Esophagus muscularis mucosa (tissue), 4 donors: ENCODE measurements around the gene PNISR. TPM values are rescaled to one million over a fixed set of nuclear protein-coding genes. Genes with fewer than 3 reads are reported as not detected.

Experiments
- DNase-seq: peaks from one replicate; pipeline ENCODE4 v3.0.0-alpha.2; 2017; ENCODE audit errors: extremely low spot score
- H3K27ac ChIP-seq, 4 donors: fragments of 200-600 bp; sonication (generic); replicated peaks in 1 of 4; 1 replicate in 3 of 4; 2 replicates in 1 of 4; pipeline ENCODE4 v1.5.1; 2016 to 2019; ENCODE audit warnings: mild to moderate bottlenecking in 1 of 4
- H3K27me3 ChIP-seq, 4 donors: fragments of 200-600 bp; sonication (generic); one replicate each; pipeline versions ENCODE4 v1.5.1 to v1.6.0; 2016 to 2019
- H3K36me3 ChIP-seq, 4 donors: fragments of 200-600 bp; sonication (generic); one replicate each; pipeline ENCODE4 v1.5.1; 2016 to 2019
- H3K4me1 ChIP-seq, 4 donors: fragments of 200-600 bp; sonication (generic); one replicate each; pipeline ENCODE4 v1.5.1; 2016 to 2019
- H3K4me3 ChIP-seq, 4 donors: fragments of 200-600 bp; sonication (generic); 1 replicate in 2 of 4; 2 replicates in 2 of 4; pipeline ENCODE4 v1.5.1; 2016 to 2019; ENCODE audit warnings: mild to moderate bottlenecking in 4 of 4, moderate library complexity in 1 of 4
- H3K9me3 ChIP-seq, 4 donors: fragments of 200-600 bp; sonication (generic); 1 replicate in 3 of 4; 2 replicates in 1 of 4; pipeline ENCODE4 v1.5.1; 2016 to 2019
- CTCF ChIP-seq, 3 experiments: fragments of 200-600 bp in 2 of 3; fragments of 450-650 bp in 1 of 3; sonication (generic) in 2 of 3; IDR thresholded peaks; one replicate each; pipeline ENCODE4 v1.5.1; 2017 to 2019; ENCODE audit warnings: antibody characterized with exemption in 3 of 3, mild to moderate bottlenecking in 2 of 3, moderate library complexity in 1 of 3
- EP300 ChIP-seq: sonication (generic); formaldehyde crosslinking; IDR thresholded peaks from one replicate; pipeline ENCODE4 v1.6.1; 2017; ENCODE audit warnings: antibody characterized with exemption
- POLR2A ChIP-seq: fragments of 450-650 bp; IDR thresholded peaks from one replicate; pipeline ENCODE4 v1.6.1; 2017; ENCODE audit warnings: antibody characterized with exemption, moderate library complexity, mild to moderate bottlenecking, low read depth
- POLR2AphosphoS5 ChIP-seq, 2 donors: sonication (generic); formaldehyde crosslinking; IDR thresholded peaks; one replicate each; pipeline ENCODE4 v1.6.1; 2017; ENCODE audit warnings: antibody characterized with exemption in 2 of 2
- WGBS: methylation state at CpG from one replicate; pipeline ENCODE4 v1.1.5; 2018; 5-methylcytosine and 5-hydroxymethylcytosine counted together
- intact Hi-C: fragments of 100-400 bp; cut with DNase I; formaldehyde crosslinking; loops from one replicate; pipeline ENCODE4 v1.15.1; 2023
- total RNA-seq, 4 donors: library from RNA; depleted of rRNA; stranded (reverse); fragments of >200 nt; gene quantifications; one replicate each; pipeline versions ENCODE4 v1.1.0 to v1.2.1, GENCODE V29; 2016

Gene PNISR
- total RNA-seq, 4 donors from 2014 or later: 45.6 to 115 (median 57.4) TPM

GRCh38 chr6:99415446-99415845, 9.7 kb downstream of the PNISR start:
- Histone ChIP-seq H3K4me3 (no peak overlapping the region), H3K9me3 (no peaks in the 10 kb centered on the region), H3K4me1 (peaks cover 41 to 95% (median 89%) of the 10 kb centered on the region in 4 donors), H3K27me3 (no peaks in the 10 kb centered on the region), H3K27ac (no peak overlapping the region), H3K36me3 (peaks cover 0 to 10% (median 2%) of the 10 kb centered on the region in 4 donors)
- DNase-seq: no peak
- TF ChIP-seq CTCF (IDR thresholded peaks at IDR 0.05) (no peak), EP300 (no peak), POLR2AphosphoS5 (IDR thresholded peaks at IDR 0.05) (no peak), POLR2A (no peak)
- intact Hi-C loops: no loop called here

- TF ChIP-seq CTCF (IDR thresholded peaks at IDR 0.05): no peak
- 63% methylated on average over 1 of the region's 1 CpG for WGBS
- Histone ChIP-seq H3K9me3 (no peaks in the 10 kb centered on the region), H3K4me3 (no peak overlapping the region), H3K27ac (peak overlapping the region; percentile 0 to 44 (median 35)), H3K36me3 (peaks cover 4 to 44% (median 26%) of the 10 kb centered on the region in 4 donors), H3K27me3 (no peaks in the 10 kb centered on the region), H3K4me1 (peaks cover 32 to 68% (median 58%) of the 10 kb centered on the region in 4 donors)
- DNase-seq: no peak
- intact Hi-C loops: no loop called here
Measured at GRCh38 chr6:99412065-99412464, 13.0 kb downstream of the PNISR start.

- H3K27me3 ChIP-seq: no peaks in the 10 kb centered on the region
- DNase-seq: no peak
- H3K36me3 ChIP-seq: peaks cover 22 to 68% (median 50%) of the 10 kb centered on the region in 4 donors
- peaks cover 14 to 44% (median 34%) of the 10 kb centered on the region in 4 donors for H3K4me1 ChIP-seq
- no peak overlapping the region for H3K4me3 ChIP-seq
- no peak for TF ChIP-seq EP300
- TF ChIP-seq POLR2AphosphoS5 (IDR thresholded peaks at IDR 0.05): no peak
- no peak for TF ChIP-seq POLR2A
- no peak for TF ChIP-seq CTCF (IDR thresholded peaks at IDR 0.05)
- H3K27ac ChIP-seq: no peak overlapping the region
- H3K9me3 ChIP-seq: no peaks in the 10 kb centered on the region
- intact Hi-C loops: no loop called here
Measured at GRCh38 chr6:99409672-99410071, 15.4 kb downstream of the PNISR start.

DNA sequence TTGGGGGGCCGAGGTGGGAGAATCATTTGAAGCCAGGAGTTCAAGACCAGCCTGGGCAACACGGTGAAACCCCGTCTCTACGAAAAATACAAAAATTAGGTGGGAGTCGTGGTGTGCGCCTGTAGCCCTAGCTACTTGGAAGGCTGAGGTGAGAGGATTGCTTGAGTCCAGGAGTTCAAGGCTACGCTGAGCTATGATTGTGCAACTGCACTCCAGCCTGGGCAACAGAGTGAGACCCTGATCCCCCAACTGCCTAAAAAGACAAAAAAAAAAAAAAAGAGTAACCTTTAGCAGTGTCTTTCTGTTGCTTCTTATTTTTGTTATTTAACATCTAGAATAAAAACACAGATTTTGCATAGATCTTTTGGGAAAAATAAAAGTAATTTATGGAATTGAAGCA, 18.0 kb downstream of the PNISR start:
- intact Hi-C loops: no loop called here
- Histone ChIP-seq H3K4me3 (no peak overlapping the region), H3K4me1 (peaks cover 1 to 20% (median 10%) of the 10 kb centered on the region in 4 donors), H3K9me3 (no peaks in the 10 kb centered on the region), H3K36me3 (peaks cover 46 to 91% (median 76%) of the 10 kb centered on the region in 4 donors), H3K27ac (no peak overlapping the region), H3K27me3 (no peaks in the 10 kb centered on the region)
- no peak for TF ChIP-seq POLR2A
- TF ChIP-seq EP300: no peak
- no peak for TF ChIP-seq CTCF (IDR thresholded peaks at IDR 0.05)
- 83% methylated on average over 7 of the region's 7 CpGs for WGBS
- no peak for DNase-seq

GRCh38 chr6:99402448-99402847, 22.7 kb downstream of the PNISR start:
- intact Hi-C loops: no loop called here
- TF ChIP-seq CTCF (IDR thresholded peaks at IDR 0.05): no peak
- TF ChIP-seq POLR2A: no peak
- TF ChIP-seq POLR2AphosphoS5 (IDR thresholded peaks at IDR 0.05): no peak
- TF ChIP-seq EP300: no peak
- Histone ChIP-seq H3K4me1 (no peaks in the 10 kb centered on the region), H3K27ac (no peak overlapping the region), H3K36me3 (peaks cover 74 to 95% (median 84%) of the 10 kb centered on the region in 4 donors), H3K27me3 (no peaks in the 10 kb centered on the region), H3K4me3 (no peak overlapping the region), H3K9me3 (no peaks in the 10 kb centered on the region)
- DNase-seq: no peak
- 81% methylated on average over 5 of the region's 5 CpGs for WGBS
